NCI-H1417 (cell line): ENCODE results near the gene MAFF.
A peak's percentile ranks its signal among the peaks of the same experiment; 100 is the strongest.

ENCODE experiments used
- DNase-seq, 3 experiments: peaks; one replicate each; lab custom pipeline; 2025; lab: John Stamatoyannopoulos, UW

MAFF gene

GRCh38 chr22:38248280-38248679 is 46.5 kb downstream of the MAFF start:
- no peak for DNase-seq

GRCh38 chr22:38249301-38249700 is 47.5 kb downstream of the MAFF start:
- DNase-seq = no peak

- no peak for DNase-seq
Observed at GRCh38 chr22:38249803-38250642, 48.2 kb downstream of the MAFF start.

GRCh38 chr22:38250643-38251340 is 49.0 kb downstream of the MAFF start:
- no peak for DNase-seq

- no peak for DNase-seq
Observed at GRCh38 chr22:38251341-38251692, 49.5 kb downstream of the MAFF start.

- no peak for DNase-seq
Observed at GRCh38 chr22:38255697-38256096, 53.9 kb downstream of the MAFF start.

- DNase-seq = peak in 1 of 3 experiments; percentile 43
Observed at GRCh38 chr22:38257181-38257580, 55.4 kb downstream of the MAFF start.

- DNase-seq = peak; percentile 74 to 88 (median 74)
Observed at GRCh38 chr22:38257650-38258250, 56.0 kb downstream of the MAFF start.

- DNase-seq = no peak
Observed at GRCh38 chr22:38258895-38259294, 57.1 kb downstream of the MAFF start.

- DNase-seq = no peak
Observed at GRCh38 chr22:38259370-38259769, 57.6 kb downstream of the MAFF start.

- no peak for DNase-seq
Observed at GRCh38 chr22:38260761-38261681, 59.2 kb downstream of the MAFF start.

- no peak for DNase-seq
Observed at GRCh38 chr22:38262051-38262795, 60.4 kb downstream of the MAFF start.

- no peak for DNase-seq
Observed at GRCh38 chr22:38264322-38264843, 62.6 kb downstream of the MAFF start.
